HL-60/S4 treated with phorbol 12-myristate 13-acetate at 8.2 ng/mL for 4 days and 3 days (cell line): ENCODE data around the gene MEIOB.
"Not testable (repeated sequence)": the region's sequence is repeated elsewhere in the genome, so short reads cannot be mapped to it uniquely, and the experiment has no call there.

Experiments
- in situ Hi-C: fragments of 300-500 bp; cut with MboI; formaldehyde crosslinking; loops from 2 replicates; pipeline ENCODE4 v1.15.0; 2022; ENCODE audit warnings: low sequenced_read_pairs

MEIOB gene, protein sequence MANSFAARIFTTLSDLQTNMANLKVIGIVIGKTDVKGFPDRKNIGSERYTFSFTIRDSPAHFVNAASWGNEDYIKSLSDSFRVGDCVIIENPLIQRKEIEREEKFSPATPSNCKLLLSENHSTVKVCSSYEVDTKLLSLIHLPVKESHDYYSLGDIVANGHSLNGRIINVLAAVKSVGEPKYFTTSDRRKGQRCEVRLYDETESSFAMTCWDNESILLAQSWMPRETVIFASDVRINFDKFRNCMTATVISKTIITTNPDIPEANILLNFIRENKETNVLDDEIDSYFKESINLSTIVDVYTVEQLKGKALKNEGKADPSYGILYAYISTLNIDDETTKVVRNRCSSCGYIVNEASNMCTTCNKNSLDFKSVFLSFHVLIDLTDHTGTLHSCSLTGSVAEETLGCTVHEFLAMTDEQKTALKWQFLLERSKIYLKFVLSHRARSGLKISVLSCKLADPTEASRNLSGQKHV

DNA sequence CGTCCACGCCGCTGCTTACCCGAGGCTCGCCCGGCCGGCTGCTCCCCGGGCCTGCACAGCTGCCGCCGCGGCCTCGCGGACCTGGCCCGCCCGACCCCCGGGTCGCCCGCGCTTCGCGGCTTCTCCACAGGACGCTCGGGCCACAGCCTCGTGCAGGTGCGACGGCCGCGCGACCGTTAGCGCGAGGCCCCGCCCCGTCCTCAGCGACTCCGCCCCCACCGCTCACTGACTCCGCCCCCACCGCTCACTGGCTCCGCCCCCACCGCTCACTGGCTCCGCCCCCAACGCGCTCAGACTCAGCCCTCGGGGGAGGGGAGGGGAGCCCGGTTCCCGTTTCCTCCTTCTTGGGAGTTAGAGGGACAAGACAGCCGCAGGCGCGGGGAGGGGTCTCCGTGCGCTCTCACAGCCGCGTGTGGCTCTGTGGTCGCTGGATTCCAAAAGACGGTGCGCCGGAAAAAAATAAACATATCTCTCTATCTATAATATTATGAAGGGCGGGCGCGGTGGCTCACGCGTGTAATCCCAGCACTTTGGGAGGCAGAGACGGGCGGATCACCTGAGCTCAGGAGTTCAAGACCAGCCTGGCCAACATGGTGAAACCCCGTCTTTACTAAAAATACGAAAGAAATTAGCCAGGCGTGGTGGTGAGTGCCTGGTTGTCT is at the start of gene MEIOB:
MEIOB (minus strand) TSS at position 191 of the 662 bp plus-strand sequence. CDS start 3,989 bp downstream, outside the sequence.
- in situ Hi-C loops = no loop called here

DNA sequence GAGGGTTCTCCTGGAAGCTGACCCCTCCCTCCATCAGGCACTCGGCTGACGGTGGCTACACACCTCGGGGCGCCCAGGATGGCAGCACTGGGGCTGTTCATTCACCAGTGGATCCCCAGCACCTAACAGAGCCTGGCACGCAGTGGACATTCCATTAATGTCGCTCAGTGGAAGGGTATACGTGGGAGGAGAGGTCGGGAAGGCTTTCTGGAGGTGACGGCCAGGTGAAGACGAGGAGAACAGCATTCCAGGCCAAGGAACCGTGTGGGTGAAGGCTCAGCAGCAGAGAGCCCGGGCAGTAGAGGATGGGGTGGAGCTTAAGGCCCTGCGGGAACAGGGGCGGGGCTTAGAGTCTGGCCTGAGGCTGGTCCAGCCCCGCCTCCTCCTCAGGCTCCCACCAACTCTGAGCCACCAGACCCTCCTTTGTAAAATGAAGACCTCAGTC is 48.8 kb upstream of the MEIOB start:
- in situ Hi-C loops = no loop called here

DNA sequence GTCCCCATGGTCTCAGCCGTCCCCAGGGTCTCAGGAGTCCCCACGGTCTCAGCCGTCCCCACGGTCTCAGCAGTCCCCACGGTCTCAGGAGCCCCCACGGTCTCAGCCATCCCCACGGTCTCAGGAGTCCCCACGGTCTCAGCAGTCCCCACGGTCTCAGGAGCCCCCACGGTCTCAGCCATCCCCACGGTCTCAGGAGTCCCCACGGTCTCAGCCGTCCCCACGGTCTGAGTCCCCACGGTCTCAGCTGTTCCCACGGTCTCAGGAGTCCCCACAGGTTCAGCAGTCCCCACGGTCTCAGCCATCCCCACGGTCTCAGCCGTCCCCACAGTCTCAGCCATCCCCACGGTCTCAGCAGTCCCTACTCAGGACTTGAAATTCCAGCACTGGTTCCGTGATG is 48.2 kb upstream of the MEIOB start:
- in situ Hi-C loops = not testable (repeated sequence)

DNA sequence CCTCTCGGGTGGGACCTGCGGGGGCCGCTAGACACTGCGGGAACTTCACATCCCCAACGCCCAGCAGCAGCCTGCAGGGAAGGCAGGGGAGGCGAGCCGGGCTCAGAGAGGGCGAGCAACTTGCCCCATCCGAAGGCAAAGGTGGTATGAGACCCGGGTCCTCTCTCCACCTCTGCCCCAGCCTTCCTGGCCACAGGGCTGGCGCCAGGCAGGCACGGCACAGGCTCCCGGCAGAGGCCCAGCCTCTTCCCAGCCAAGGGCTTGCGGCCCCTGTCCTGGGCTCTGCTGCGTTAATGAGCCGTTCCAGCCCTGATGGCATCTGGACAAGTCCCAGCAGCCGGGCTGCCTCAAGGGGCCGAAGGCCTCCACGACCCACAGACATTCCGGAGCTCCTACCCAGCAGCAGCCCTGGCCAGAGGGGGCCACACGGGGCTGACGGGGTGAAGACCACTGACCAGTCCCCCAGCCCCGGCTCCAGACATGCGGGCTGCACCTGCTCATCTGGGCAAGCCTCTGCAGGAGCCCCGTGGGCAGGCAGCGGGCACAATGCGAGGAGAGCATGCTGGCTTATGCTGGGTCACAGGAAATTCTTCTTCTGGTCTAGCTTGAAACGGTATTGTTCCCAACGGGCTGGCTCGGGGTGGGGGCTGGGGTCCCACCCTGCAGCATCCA is 47.5 kb upstream of the MEIOB start:
- in situ Hi-C loops = no loop called here

DNA sequence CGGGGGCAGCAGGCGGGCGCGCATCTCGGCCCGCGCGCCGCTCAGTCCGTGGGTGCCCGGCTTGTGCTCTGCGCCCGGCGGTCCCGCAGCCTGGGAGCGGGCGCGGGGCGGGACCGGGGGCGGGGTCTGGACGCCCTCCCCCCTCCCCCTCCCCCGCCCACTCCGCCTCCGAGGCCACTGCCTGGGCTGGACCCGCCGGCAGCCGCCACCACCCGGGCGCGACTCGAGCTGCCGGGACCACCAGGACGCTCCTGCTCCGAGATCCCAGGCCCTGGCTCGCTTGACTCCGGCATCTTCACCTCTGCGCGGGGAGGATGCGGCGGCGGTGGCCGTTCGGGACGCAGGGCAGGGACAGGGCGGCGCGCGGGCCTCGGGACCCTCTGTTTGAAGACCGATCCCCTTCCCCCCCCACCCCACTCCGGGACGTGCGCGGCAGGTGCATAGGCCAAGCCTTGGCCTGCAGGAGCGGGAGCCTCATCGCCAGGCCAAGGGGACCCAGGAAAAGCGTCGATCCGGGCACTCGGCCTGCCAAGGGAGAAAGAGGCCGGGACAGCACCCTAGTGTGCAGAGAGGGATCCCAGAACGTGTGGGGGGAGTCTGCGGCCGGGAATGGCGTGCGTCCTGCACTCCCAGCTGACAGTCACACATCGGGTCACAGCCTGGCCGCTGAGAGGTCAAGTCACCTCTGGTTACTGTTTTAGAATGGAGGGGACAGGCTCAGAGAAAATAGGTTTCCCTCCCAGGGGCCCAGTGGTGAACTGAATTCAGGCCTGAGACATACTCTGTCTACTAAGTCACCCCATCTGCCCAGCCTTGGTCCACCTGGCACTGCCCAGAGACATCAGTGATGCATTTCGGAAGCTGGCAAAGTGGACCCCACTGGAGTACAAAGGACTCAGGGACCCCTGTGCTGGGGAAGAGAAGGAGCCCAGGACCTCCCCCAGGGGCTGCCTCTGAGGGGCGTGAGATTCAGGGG is 46.7 kb upstream of the MEIOB start, which contains the start of gene HS3ST6:
HS3ST6 (minus strand) TSS at position 65 of the 976 bp plus-strand sequence. CDS start 92 bp downstream, outside the sequence.
- in situ Hi-C loops = no loop called here

DNA sequence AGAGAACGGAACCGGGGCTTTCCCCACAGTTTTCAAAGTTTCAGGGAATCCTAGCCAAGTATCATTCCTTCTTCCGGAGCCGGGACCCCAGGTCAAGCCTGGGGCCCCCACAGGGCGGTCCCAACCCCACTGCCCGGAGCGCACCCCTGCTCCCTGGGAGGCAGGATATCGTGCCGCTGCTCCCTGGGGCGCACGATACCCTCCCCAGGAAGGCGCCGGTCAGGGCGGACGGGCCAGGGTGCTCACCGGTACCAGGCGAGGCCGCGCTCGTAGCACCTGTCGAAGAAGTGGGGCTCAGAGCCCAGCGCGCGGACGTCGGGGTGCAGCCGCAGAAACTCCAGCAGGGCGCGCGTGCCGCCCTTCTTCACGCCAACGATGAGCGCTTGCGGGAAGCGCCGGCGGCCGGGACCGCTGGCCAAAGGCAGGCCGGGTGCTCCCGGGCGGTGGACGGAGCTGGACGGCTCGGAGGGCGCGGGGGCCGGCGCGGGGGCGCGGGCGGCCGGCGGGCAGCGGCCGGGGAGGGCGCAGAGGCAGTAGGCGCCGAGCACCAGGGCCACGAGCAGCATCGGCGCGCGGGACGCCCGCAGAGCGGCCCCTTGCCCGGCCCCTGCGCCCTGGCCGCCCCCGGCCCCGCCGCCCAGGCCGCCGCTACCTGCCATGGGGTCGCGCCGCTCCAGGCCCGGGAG is 45.8 kb upstream of the MEIOB start:
- in situ Hi-C loops = no loop called here

DNA sequence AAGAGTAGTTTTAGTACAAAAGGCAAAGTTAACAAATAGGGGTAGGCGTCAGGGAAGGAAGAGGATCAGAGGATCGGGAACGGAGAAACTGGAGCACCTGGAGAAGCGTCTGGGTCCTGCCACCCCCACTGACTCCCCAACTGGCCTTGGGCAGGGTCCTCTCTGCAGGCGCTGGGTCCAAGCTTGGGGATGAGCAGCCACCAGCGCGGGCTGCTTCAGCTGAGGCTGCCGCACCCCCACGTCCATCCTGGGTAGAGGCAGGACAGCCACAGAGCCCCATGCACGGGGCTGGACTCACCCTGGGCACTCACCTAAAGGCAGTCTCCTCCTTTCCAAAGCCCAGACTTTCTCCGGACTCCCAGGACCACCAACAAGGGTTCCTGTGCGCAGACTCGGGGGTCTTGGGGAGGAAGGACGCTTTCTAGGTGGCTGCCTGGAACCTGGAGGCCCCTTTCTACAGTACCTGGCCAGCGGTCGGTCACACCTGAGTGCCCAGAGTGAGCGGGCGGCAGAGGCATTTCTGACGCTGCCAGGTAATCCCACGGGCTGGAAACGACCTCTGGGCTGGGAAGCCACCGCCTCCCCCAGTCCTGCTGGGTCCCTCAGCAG is 45.2 kb upstream of the MEIOB start:
- in situ Hi-C loops = no loop called here

DNA sequence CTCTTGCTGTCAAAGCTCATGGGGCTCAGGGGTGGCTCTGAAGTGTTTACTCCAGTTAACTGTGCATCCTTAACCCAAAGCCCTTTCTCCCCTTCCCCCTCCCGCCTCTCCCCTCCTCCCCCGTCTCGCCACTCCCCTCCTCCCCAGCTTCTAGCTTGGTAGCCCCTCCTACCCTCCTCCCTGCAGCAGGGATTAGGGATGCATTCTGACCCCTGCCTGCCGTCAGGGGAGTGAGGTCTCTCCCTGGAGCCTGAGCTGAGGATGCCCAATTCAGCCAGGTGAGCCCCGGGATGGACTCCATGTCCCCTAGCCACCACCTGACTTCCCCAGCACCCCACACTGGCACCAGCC is 44.7 kb upstream of the MEIOB start:
- in situ Hi-C loops = no loop called here

DNA sequence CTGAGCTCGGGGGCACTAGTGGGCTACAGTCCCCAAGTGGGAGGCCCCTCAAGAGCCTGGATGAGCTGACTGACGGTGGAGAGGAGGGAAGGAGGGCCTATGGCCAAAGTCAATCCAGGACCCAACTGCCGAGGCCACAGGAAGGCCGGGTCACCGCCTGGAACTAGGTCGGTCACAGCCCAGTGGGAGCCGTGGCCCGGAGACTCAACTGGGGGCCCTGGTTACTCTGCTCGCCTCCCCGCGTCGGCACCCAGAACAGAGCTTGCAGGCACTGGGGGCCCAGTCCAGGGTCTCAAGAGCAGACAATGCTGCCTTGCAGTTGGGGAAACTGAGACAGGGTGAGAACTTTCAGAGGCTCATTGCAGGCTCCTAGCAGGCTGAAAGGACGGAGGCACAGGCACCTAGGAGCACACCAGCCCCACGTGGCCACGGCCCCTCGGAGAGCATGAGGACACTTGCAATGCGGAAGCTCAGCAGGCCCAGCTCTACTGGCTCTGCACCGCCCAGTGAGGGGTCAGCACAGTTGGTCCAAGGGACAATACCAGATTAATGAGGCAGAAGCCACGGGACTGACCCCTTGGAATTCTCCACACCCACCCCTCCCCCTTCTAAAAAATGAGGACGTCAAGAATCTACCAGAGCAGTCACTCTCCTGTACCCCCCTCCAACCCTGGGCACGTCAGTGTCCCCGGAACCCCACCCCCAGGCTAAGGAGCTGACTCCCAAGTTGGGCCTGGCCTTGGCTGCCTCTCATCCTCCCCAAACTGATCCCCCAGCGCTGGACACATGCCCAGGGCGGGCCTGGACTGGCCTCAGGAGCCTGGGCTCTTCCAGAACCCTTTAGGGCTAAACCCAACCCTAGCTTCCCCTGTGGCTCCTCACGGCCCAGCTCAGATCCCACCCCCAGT is 44.0 kb upstream of the MEIOB start:
- in situ Hi-C loops = no loop called here

DNA sequence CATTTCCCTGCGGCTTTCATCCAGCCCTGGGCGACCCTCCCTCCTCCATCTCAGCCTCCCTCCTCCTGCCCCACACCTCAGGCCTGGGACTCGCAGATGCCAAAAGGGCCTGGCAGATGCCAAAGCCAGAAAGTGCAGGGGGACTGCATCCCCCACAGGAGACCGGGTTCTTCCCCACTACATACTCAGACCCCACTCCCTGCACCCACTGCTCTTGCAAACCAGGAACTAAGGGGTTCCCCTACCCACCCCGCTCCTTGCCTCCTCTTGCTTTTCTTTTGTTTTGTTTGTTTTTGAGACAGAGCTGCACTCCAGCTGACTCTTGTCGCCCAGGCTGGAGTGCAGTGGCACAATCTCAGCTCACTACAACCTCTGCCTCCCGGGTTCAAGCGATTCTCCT is 43.0 kb upstream of the MEIOB start:
- in situ Hi-C loops = no loop called here

DNA sequence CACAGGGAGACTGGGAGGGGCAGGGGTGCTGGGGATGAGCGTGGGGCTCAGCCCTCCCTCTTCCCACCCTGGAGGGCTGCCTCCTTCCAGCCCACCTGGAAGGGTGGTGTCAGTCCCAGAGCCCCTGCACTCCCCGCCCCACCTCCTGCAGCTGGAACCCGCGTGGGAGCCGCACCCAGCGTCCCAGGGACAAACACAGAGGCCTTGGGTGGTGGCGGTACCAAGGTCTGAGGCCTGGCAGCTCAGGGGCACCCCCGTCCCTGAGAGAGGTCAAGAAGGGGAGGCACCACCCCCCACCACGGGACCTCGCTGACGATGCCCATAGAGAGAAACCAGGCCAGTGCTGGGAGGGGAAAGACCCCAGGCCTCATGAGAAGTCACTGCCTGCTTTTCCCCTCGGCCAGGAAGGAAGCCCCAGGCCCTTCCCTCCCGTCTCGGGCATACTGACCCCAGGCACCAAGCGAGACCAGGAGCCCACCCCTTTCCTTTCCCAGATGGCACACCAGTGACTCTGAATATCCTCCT is 42.2 kb upstream of the MEIOB start:
- in situ Hi-C loops = no loop called here

DNA sequence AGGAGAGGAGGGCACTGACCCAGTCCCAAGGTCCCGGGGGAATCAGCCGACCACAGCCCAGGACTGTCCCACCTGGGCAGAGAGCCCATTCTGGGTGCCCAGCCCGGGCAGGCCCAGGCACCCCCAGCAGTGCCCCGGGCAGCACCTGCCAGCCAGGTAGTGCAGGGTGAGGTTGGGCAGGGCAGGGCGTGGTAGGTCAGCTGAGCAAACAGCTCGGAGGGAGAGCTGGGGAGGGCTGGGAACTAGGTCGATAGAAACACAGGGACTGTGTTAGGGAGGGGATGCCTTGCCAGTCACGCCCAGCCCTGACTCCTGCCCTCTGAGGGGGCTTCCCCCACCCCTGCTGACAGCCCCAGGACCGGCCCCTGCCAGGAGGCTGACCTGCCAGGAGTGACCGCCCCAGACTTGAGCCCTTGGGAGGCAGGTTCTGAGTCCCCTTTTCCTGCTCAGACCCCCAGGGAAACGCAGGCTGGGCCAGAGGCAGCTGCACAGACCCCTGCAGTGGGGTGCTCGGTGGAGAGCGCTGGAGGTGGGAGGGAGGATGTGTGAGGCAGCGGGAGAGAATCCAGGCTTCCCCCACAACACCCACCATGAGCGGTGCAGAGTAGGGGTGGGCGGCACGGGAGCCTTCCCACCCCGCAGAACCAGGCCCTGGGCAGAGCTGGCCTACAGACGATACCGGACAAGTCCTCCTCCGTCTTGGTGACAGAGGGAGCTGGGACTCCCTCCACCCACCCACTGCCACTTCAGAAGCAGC is 41.5 kb upstream of the MEIOB start:
- in situ Hi-C loops = no loop called here

DNA sequence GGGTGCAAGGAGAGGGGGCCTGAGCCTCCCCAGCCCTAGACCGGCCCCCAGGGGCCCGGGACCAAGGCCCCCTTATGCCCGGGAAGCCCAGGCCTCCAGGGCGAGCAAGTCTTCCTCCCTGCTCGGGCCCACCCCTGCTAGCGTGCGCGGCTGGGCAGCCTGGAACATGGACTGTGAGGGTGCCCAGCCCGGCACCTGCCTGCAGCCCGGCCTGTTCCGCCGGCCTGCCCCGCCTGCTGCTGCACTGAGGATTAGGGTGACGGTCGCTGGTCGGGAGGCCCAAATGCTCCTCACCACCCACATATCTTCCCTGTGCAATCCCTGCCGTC is 40.2 kb upstream of the MEIOB start:
- in situ Hi-C loops = no loop called here

DNA sequence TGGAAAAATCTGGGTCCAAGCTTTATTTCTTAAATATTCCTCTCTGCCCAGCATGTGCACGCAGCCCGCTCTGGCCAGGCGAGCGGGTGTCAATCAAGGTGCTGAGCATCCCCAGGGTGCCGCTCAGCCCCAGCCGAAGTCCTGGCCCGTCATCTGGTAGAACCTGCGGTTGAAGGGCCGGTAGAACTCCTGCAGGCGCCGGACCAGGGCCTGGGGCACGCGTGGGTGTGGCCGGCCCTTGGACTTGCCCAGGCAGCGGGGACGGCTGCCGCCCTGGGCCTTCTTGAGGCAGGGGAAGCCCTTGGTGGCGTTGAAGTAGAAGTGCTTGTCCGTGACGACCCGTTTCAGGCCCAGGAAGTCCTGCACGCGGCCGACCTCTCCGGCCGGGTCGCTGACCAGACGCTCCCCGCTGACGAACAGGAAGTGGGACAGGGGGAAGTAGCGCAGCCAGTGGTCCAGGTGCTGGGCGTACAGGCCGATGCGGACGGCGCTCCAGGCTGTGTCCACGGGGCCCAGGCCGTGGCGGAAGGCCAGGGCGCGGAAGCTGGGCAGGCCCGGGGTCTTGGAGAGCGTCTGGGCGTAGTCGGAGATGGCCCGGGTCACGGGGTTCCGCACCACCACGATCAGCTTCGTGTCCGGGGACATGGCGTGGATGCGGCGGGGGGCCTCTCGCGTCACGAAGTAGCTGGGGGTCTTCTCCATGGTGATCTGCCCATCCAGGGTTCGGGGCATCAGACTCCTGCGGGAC is 39.7 kb upstream of the MEIOB start:
- in situ Hi-C loops = no loop called here

DNA sequence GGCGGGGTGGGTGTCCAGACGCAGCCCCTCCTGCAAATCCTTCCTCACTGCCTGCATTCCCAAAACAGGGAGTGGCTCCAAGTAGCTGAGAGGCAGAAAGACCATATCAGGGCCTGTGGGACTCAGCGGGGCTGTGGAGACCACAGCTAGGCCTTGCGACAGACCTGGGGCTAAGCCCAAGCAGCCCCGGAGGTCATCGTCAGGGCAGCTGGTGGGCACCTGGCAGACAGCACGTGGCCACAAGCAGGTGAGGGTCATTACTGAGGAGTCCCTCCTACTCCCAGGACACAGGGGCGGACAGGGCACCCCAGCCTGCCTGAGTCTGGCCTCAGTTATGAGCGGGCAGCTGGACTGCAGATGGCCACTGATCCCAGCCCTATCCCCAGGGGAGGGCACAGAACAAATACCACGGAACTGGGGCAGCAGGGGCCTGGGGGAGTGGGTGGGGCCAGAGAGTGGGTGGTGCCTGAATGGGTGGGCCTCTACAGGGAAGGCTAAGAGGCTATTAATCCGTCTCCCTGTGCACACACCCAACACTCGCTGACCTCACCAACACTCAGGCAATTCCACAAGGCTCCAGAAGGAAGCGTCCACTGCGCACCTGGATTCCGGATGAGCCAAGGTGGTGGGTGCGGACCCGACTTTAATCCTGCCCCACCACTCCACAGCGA is 37.7 kb upstream of the MEIOB start:
- in situ Hi-C loops = no loop called here

DNA sequence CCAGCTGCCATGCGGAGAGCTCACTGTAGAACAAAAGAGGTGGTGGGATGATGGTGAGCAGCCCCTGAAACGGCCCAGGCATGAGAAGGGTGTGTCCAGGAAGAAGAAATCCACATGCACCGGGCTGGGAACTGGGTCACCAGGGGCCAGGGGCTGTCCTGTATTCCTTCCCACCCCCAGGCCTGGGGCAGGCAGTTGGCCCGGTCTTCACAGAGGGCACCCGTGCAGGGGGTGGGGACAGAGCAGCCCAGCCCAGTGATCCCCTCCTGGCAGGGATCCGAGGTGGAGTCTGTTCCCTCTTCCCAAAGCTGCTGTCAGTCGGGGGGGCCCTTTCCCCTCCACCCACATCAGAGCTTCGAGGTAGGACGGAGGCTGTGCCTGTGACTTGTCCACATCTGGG is 37.0 kb upstream of the MEIOB start:
- in situ Hi-C loops = no loop called here
